GM19397 (cell line): ENCODE measurements around the gene TEX11.
"Not testable (repeated sequence)": the region's sequence is repeated elsewhere in the genome, so short reads cannot be mapped to it uniquely, and the experiment has no call there.

Source experiments
- ATAC-seq: cut with Tn5 transposase; IDR thresholded peaks from one replicate; pipeline ENCODE4 v1.9.1; 2021; ENCODE audit warnings: mild to moderate bottlenecking, moderate library complexity; ENCODE audit not compliant: unreplicated experiment

The TEX11 gene

GRCh38 chrX:70613295-70613694, 295.2 kb downstream of the TEX11 start:
- ATAC-seq: no peak

GRCh38 chrX:70605352-70605751, 303.2 kb downstream of the TEX11 start:
- no peak for ATAC-seq

GRCh38 chrX:70592091-70592490, 316.4 kb downstream of the TEX11 start:
- no peak for ATAC-seq

GRCh38 chrX:70587158-70587557, 321.4 kb downstream of the TEX11 start:
- not testable (repeated sequence) for ATAC-seq

GRCh38 chrX:70577442-70577841, 331.1 kb downstream of the TEX11 start:
- ATAC-seq: no peak

- not testable (repeated sequence) for ATAC-seq
Observed at GRCh38 chrX:70569922-70570576, 338.5 kb downstream of the TEX11 start.

- ATAC-seq: no peak
Observed at GRCh38 chrX:70554948-70555347, 353.6 kb downstream of the TEX11 start.

GRCh38 chrX:70554523-70554922, 354.0 kb downstream of the TEX11 start:
- ATAC-seq: no peak

- no peak for ATAC-seq
Observed at GRCh38 chrX:70554081-70554480, 354.4 kb downstream of the TEX11 start.

GRCh38 chrX:70553516-70553915, 355.0 kb downstream of the TEX11 start:
- ATAC-seq: no peak

GRCh38 chrX:70552130-70552704, 356.3 kb downstream of the TEX11 start:
- ATAC-seq: no peak

GRCh38 chrX:70549429-70549828, 359.1 kb downstream of the TEX11 start:
- ATAC-seq: no peak

- no peak for ATAC-seq
Observed at GRCh38 chrX:70535198-70535597, 373.3 kb downstream of the TEX11 start.

- ATAC-seq: no peak
Observed at GRCh38 chrX:70527610-70528345, 380.7 kb downstream of the TEX11 start.

GRCh38 chrX:70527053-70527452, 381.5 kb downstream of the TEX11 start:
- ATAC-seq: no peak

GRCh38 chrX:70525733-70526132, 382.8 kb downstream of the TEX11 start:
- no peak for ATAC-seq

GRCh38 chrX:70515692-70516091, 392.8 kb downstream of the TEX11 start:
- ATAC-seq: not testable (repeated sequence)

- not testable (repeated sequence) for ATAC-seq
Observed at GRCh38 chrX:70515270-70515669, 393.2 kb downstream of the TEX11 start.

GRCh38 chrX:70509078-70509477, 399.4 kb downstream of the TEX11 start:
- ATAC-seq: no peak

- ATAC-seq: no peak
Observed at GRCh38 chrX:70508296-70508911, 400.1 kb downstream of the TEX11 start.

- ATAC-seq: no peak
Observed at GRCh38 chrX:70505451-70505841, 403.1 kb downstream of the TEX11 start.
